Brain microvascular endothelial cell (primary cell): ENCODE results near the gene CCDC138.

Experiments
- DNase-seq: peaks from one replicate; pipeline ENCODE4 v3.0.0-alpha.2; 2020
- H3K27ac ChIP-seq: fragments of 250-450 bp; sonication (Bioruptor Pico); 2 replicates; pipeline ENCODE4 v1.5.1; 2020; ENCODE audit warnings: mild to moderate bottlenecking, moderate library complexity
- H3K27me3 ChIP-seq: fragments of 250-450 bp; sonication (Bioruptor Pico); replicated peaks from 2 replicates; pipeline ENCODE4 v1.5.1; 2020; ENCODE audit warnings: mild to moderate bottlenecking
- H3K36me3 ChIP-seq: fragments of 250-450 bp; sonication (Bioruptor Pico); replicated peaks from 2 replicates; pipeline ENCODE4 v1.5.1; 2020; ENCODE audit warnings: mild to moderate bottlenecking
- H3K4me3 ChIP-seq: 2 replicates; pipeline ENCODE4 v1.5.1; 2011; ENCODE audit warnings: low read depth, mild to moderate bottlenecking, control low read depth, low read length, moderate library complexity
- CTCF ChIP-seq: IDR thresholded peaks from 2 replicates; pipeline ENCODE4 v1.5.1; 2011; ENCODE audit warnings: low read depth, mild to moderate bottlenecking, moderate library complexity, low read length, control low read depth, inconsistent platforms; ENCODE audit errors: missing control alignments
- in situ Hi-C: cut with HindIII; loops from 2 replicates; pipeline ENCODE4 v1.10.0; 2017; ENCODE audit warnings: low sequenced_read_pairs, low pct_ligation_motif_present

CCDC138 gene

GRCh38 chr2:108894766-108895165 lies 108.2 kb downstream of the CCDC138 start:
- H3K36me3 ChIP-seq = no peaks in the 10 kb centered on the region
- H3K27ac ChIP-seq = no peak overlapping the region
- no peak for DNase-seq
- no peak for TF ChIP-seq CTCF
- no peak overlapping the region for H3K4me3 ChIP-seq
- in situ Hi-C loops = no loop called here
- no peaks in the 10 kb centered on the region for H3K27me3 ChIP-seq

DNA sequence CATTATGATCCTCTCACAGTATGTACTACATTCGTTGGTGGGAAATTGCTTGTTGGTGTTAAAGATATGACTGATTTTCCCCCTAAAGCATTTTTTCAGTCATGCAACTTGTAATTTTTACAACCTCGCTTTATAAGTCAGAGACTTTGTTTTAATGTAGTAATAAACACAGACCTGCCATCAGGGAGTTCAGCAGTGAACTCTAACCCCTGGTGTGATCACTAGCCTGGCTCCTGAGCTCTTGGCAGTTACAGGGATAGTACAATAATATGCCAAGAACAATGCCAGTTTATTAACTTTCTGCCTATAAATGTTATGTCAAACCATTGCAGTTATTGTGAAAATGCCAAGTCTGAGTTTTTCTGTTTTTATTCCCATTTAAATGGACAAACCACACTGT lies 108.6 kb downstream of the CCDC138 start:
- TF ChIP-seq CTCF = no peak
- Histone ChIP-seq H3K27ac (no peak overlapping the region), H3K4me3 (no peak overlapping the region), H3K27me3 (no peaks in the 10 kb centered on the region), H3K36me3 (no peaks in the 10 kb centered on the region)
- no peak for DNase-seq
- in situ Hi-C loops = no loop called here

DNA sequence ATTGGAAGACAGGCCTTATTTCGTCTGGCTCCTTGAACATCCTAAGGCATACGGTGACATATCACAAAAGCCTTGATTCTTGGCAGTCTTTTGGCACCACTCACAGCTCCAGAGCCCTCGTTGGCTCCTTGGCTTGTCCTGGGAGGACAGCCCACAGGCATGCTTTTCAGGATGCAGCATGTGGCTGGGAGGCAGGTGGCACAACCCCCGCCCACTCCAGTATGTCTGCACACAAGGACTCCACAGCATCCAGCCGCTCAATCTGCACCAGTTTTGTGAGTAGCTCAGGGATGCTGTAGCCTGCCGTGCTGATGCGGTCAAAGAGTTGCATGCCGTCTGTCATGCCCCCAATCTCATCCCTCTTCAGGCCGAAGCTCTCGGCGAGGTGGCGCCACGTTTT lies 110.2 kb downstream of the CCDC138 start:
- no peak for TF ChIP-seq CTCF
- Histone ChIP-seq H3K4me3 (no peak overlapping the region), H3K36me3 (no peaks in the 10 kb centered on the region), H3K27ac (no peak overlapping the region), H3K27me3 (no peaks in the 10 kb centered on the region)
- no peak for DNase-seq
- in situ Hi-C loops = no loop called here

DNA sequence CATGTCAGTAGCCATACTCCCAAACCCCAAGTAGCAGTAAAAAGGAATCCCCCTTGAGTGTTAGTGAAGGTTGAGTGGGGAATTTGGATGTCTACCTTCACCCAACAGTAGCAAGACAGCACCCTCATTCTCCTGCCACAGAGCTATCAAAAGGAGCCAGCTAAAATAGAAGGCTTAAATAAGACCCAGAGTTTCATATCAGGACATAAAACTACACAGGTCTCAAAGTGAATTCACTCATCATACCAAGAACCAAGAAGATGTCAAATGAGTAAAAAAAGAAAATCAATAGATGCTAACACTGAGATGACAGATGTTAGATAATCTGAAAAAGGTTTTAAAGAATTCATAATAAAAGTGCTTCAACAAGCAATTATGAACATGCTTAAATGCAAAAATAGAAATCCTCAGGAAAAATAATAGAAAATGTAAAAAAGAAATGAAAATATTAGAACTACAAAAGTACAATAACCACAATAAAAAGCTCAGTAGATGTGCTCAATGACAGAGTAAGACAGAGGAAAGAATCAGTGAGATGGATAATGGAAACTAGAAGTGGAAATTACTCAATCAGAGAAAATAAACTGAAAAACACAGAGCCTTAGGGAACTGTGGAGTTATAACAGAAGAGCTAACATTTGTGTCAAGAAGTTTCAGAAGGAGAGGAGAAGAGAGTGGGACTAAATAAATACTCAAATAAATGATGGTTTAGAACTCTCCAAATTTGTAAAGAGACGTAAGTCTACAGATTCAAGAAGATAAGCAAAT lies 111.9 kb downstream of the CCDC138 start:
- no peaks in the 10 kb centered on the region for H3K36me3 ChIP-seq
- no peak overlapping the region for H3K4me3 ChIP-seq
- no peak overlapping the region for H3K27ac ChIP-seq
- in situ Hi-C loops = no loop called here
- DNase-seq = no peak
- no peaks in the 10 kb centered on the region for H3K27me3 ChIP-seq
- no peak for TF ChIP-seq CTCF

GRCh38 chr2:108904680-108905079 lies 118.1 kb downstream of the CCDC138 start:
- Histone ChIP-seq H3K27ac (no peak overlapping the region), H3K4me3 (no peak overlapping the region), H3K27me3 (no peaks in the 10 kb centered on the region), H3K36me3 (no peaks in the 10 kb centered on the region)
- in situ Hi-C loops = no loop called here
- no peak for TF ChIP-seq CTCF
- DNase-seq = no peak

DNA sequence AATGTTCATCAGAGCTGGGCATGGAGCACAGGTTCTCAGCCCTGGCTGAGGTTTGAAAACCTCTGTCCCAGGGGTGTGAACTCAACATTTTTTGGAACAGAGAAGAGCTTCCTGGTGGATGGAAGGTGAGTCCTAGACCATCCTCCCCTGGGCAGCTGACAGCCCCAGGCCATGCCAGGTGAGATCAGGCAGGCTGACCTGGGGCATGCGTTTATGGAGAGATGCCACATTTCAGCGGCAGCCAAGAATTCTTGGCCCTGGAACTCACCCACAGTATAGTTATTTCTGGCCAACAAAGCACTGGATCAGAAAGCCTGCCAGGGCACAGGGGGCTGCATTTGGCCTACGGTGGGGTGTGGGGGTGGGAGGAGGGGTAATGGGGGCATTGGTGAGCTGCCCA lies 118.6 kb downstream of the CCDC138 start:
- Histone ChIP-seq H3K27me3 (no peaks in the 10 kb centered on the region), H3K36me3 (no peaks in the 10 kb centered on the region), H3K4me3 (no peak overlapping the region), H3K27ac (no peak overlapping the region)
- TF ChIP-seq CTCF = no peak
- in situ Hi-C loops = no loop called here
- no peak for DNase-seq
